ENCODE results near the gene SNPH.
A peak's percentile ranks its signal among the peaks of the same experiment; 100 is the strongest.

SNPH gene

DNA sequence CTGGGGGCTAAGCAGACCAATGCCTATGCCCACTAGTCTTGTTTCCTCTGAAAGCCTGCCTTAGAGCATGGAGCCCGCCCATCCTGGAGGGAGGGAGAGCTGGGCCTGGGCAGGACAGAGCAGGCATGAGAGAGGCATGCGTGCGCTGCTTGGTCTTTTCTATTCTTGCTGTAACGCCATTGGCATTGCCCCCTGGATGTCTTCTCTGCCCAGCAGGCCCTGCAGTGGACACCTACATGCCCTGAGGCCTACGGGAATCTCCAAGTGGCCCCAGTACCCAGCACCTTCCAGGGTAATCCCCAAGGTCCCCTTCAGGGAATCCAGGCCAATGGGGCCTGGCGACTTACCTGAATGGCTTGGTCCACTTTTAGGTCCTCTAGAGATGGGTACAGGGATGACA is 53.9 kb downstream of the SNPH start:
- no peaks in the 10 kb centered on the region for H3K36me3 Mint-ChIP-seq (ENCODE audit: low read depth)
- no peak for TF ChIP-seq CTCF (IDR thresholded peaks at IDR 0.05)
- no peak for DNase-seq
- H3K9me3 Mint-ChIP-seq = no peaks in the 10 kb centered on the region
- no peak overlapping the region for H3K4me3 Mint-ChIP-seq
- no peak overlapping the region for H3K27ac Mint-ChIP-seq
- H3K4me1 Mint-ChIP-seq = peaks cover 51% of the 10 kb centered on the region
- peaks cover 7% of the 10 kb centered on the region for H3K27me3 Mint-ChIP-seq (ENCODE audit: low read depth, poor library complexity)

DNA sequence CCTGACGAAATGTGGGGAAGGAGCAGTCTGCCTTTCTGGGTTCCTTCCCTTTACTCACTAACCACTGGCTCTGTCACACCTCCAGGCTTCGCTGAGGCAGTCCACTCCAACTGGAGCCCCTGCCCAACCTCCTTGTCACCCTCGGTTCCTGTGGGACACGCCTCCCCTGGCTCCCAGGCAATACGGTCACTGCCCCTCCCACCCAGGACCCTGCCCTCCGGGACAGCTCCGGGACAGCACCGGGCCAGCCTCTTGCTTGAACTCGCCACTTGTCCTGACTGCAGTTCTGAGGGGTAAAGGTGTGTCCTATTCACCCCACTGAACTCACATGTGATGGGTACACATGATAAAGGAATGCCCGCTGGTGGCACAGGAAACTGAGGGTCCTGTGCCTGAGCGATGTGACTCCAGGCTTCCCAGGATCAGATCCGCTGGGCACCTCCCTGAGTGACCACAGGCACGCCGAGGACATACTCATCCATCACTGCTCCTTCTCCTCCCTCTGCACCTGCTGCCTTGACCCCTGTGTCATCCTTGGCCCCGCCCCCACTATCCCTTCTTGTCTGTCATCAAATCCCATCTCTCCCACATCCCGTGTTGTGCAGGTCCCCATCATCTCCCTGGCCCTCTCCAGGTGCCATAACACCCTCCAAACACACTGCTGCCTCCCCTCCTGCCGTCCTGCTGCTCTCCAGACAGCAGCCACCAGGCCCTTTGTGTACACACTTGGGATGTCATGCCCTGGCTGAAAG is 55.0 kb downstream of the SNPH start:
- H3K4me1 Mint-ChIP-seq = peaks cover 51% of the 10 kb centered on the region
- no peak for DNase-seq
- H3K27me3 Mint-ChIP-seq (ENCODE audit: low read depth, poor library complexity) = peaks cover 7% of the 10 kb centered on the region

DNA sequence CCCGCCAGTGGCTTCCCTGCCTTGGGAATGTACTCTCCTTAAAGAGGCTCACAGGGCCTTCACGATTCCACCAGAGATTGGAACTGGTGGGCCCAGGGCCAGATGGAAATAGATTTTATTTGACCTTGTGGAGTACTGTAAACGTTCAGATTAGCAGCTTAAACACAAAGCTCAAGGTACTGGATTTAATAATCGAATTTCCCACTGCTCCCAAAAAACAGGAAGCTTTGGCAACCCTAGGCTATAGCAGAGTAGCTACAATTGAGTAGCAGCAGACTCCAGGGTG is 55.5 kb downstream of the SNPH start:
- DNase-seq = no peak
- H3K36me3 Mint-ChIP-seq (ENCODE audit: low read depth) = no peaks in the 10 kb centered on the region
- no peak overlapping the region for H3K4me3 Mint-ChIP-seq
- no peaks in the 10 kb centered on the region for H3K9me3 Mint-ChIP-seq
- peaks cover 7% of the 10 kb centered on the region for H3K27me3 Mint-ChIP-seq (ENCODE audit: low read depth, poor library complexity)
- H3K27ac Mint-ChIP-seq = peak overlapping the region; percentile 57
- peaks cover 51% of the 10 kb centered on the region for H3K4me1 Mint-ChIP-seq
- TF ChIP-seq CTCF (IDR thresholded peaks at IDR 0.05) = no peak

More for the DNA sequence above, 55.0 kb downstream of the SNPH start:
- Mint-ChIP-seq H3K27ac (peak overlapping the region; percentile 57), H3K36me3 (ENCODE audit: low read depth) (no peaks in the 10 kb centered on the region), H3K4me3 (no peak overlapping the region), H3K9me3 (no peaks in the 10 kb centered on the region)
- TF ChIP-seq CTCF (IDR thresholded peaks at IDR 0.05) = no peak

GRCh38 chr20:1322511-1323245 is 56.6 kb downstream of the SNPH start:
- DNase-seq = no peak
- H3K4me3 Mint-ChIP-seq = no peak overlapping the region
- no peaks in the 10 kb centered on the region for H3K36me3 Mint-ChIP-seq (ENCODE audit: low read depth)
- no peaks in the 10 kb centered on the region for H3K9me3 Mint-ChIP-seq
- no peak for TF ChIP-seq CTCF (IDR thresholded peaks at IDR 0.05)
- peaks cover 47% of the 10 kb centered on the region for H3K4me1 Mint-ChIP-seq
- peak overlapping the region; percentile 25 for H3K27ac Mint-ChIP-seq
- H3K27me3 Mint-ChIP-seq (ENCODE audit: low read depth, poor library complexity) = peaks cover under 1% of the 10 kb centered on the region

DNA sequence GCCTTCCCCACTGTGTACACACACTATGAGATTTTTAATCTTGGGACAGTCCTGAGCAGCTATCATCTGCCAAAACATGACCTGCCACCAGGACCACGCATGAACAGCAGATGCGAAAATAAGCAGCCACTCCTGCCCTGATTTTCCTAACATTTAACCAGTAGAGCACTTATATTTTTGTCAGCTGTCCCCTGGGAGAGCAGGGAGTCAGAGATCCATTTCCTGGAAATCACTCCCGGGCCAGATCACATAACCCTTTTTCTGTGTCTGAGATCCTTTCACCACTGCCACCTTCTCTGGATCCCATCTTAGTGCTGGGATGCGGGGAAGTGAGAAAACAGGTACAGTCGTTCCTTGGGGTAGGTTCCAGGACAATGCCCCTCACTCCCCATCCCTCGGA is 57.2 kb downstream of the SNPH start:
- H3K36me3 Mint-ChIP-seq (ENCODE audit: low read depth) = no peaks in the 10 kb centered on the region
- no peak for DNase-seq
- peak overlapping the region; percentile 25 for H3K27ac Mint-ChIP-seq
- no peak overlapping the region for H3K4me3 Mint-ChIP-seq
- no peak for TF ChIP-seq CTCF (IDR thresholded peaks at IDR 0.05)
- no peaks in the 10 kb centered on the region for H3K27me3 Mint-ChIP-seq (ENCODE audit: low read depth, poor library complexity)
- H3K9me3 Mint-ChIP-seq = no peaks in the 10 kb centered on the region
- peaks cover 41% of the 10 kb centered on the region for H3K4me1 Mint-ChIP-seq
